GM23248 (cell line): ENCODE results near the gene CCT8L2.
"Not testable (repeated sequence)": the region's sequence is repeated elsewhere in the genome, so short reads cannot be mapped to it uniquely, and the experiment has no call there.

ENCODE experiments used
- EZH2 ChIP-seq: fragments of 200-600 bp; sonication (generic); IDR thresholded peaks from 2 replicates; pipeline ENCODE4 v1.6.1; 2018; ENCODE audit warnings: antibody characterized with exemption, mild to moderate bottlenecking; ENCODE audit not compliant: insufficient read depth, poor library complexity, severe bottlenecking
- EZH2phosphoT487 ChIP-seq: fragments of 200-600 bp; sonication (generic); IDR thresholded peaks from 2 replicates; pipeline ENCODE4 v1.6.1; 2018; ENCODE audit warnings: antibody characterized with exemption, moderate library complexity, mild to moderate bottlenecking, low read depth; ENCODE audit not compliant: insufficient read depth

- not testable (repeated sequence) for TF ChIP-seq EZH2, EZH2phosphoT487
Measured at GRCh38 chr22:16564837-16565584, 27.6 kb downstream of the CCT8L2 start.
